Breast epithelium (tissue), 3 donors: ENCODE data around the gene PHOSPHO1.

Source experiments
- POLR2A ChIP-seq: fragments of 450-650 bp; IDR thresholded peaks from one replicate; pipeline ENCODE4 v1.6.1; 2016; ENCODE audit warnings: antibody characterized with exemption, mild to moderate bottlenecking, moderate library complexity
- POLR2AphosphoS5 ChIP-seq, 3 donors: sonication (generic); formaldehyde crosslinking; IDR thresholded peaks; one replicate each; pipeline ENCODE4 v1.6.1; 2017; ENCODE audit warnings: antibody characterized with exemption in 3 of 3
- TF ChIP-seq, protein P1 (sequence below), 3 donors: fragments of 450-650 bp; IDR thresholded peaks; one replicate each; pipeline ENCODE4 v1.5.1; 2016 to 2017; ENCODE audit warnings: antibody characterized with exemption in 3 of 3, mild to moderate bottlenecking in 3 of 3, moderate library complexity in 3 of 3

DNA sequence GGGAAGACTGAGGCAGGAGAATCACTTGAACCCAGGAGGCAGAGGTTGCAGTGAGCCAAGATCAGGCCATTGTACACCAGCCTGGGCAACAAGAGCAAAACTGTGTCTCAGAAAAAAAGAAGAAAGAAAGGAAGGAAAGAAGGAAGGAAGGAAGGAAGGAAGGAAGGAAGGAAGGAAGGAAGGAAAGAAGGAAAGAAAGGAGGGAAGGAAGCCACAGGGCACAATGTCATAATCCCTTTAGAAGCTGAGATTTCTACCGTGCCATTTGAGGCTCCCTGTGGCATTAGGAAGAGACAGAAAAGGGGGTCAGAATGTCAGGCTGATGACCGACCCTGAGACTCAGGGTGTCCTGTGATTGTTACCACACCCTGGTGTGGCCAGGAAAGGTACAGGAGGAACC lies 26.8 kb downstream of the PHOSPHO1 start:
- no peak for TF ChIP-seq POLR2A
- TF ChIP-seq, protein P1, sequence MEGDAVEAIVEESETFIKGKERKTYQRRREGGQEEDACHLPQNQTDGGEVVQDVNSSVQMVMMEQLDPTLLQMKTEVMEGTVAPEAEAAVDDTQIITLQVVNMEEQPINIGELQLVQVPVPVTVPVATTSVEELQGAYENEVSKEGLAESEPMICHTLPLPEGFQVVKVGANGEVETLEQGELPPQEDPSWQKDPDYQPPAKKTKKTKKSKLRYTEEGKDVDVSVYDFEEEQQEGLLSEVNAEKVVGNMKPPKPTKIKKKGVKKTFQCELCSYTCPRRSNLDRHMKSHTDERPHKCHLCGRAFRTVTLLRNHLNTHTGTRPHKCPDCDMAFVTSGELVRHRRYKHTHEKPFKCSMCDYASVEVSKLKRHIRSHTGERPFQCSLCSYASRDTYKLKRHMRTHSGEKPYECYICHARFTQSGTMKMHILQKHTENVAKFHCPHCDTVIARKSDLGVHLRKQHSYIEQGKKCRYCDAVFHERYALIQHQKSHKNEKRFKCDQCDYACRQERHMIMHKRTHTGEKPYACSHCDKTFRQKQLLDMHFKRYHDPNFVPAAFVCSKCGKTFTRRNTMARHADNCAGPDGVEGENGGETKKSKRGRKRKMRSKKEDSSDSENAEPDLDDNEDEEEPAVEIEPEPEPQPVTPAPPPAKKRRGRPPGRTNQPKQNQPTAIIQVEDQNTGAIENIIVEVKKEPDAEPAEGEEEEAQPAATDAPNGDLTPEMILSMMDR (IDR thresholded peaks at IDR 0.05): no peak
- no peak for TF ChIP-seq POLR2AphosphoS5 (IDR thresholded peaks at IDR 0.05)
